ENCODE measurements around the gene LMCD1.

The LMCD1 gene

DNA sequence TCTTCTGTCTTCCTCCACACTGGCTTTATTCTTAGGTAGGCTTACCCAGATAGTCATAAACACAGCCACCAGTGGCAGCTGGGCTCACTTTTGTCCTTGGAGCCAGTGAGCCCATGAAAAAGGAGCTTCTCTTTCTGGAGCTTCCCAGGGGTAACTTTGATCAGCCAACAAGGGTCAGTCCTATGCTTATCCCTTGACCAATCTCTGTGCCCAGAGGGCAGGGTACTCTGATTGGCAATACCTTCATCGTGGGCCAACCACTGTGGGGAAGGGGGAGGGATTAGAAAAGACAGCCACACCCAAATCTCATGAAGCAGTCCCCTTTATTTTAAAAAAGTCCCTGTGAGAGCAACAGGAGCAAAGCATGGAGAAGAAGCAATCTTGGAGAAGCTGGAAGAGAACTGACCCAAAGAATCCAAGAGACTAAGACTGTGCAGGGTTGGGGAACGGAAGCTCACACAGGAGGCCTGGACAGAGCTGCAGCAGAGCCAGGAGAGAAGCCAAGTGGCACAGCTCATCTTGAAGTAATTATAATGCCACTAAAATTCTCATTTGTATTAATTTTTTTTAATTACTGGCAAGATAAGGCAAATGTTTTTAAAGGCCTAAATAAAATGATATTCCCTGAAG is 72.5 kb downstream of the LMCD1 start:
- TF ChIP-seq, protein P1, sequence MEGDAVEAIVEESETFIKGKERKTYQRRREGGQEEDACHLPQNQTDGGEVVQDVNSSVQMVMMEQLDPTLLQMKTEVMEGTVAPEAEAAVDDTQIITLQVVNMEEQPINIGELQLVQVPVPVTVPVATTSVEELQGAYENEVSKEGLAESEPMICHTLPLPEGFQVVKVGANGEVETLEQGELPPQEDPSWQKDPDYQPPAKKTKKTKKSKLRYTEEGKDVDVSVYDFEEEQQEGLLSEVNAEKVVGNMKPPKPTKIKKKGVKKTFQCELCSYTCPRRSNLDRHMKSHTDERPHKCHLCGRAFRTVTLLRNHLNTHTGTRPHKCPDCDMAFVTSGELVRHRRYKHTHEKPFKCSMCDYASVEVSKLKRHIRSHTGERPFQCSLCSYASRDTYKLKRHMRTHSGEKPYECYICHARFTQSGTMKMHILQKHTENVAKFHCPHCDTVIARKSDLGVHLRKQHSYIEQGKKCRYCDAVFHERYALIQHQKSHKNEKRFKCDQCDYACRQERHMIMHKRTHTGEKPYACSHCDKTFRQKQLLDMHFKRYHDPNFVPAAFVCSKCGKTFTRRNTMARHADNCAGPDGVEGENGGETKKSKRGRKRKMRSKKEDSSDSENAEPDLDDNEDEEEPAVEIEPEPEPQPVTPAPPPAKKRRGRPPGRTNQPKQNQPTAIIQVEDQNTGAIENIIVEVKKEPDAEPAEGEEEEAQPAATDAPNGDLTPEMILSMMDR (IDR thresholded peaks at IDR 0.05; ENCODE audit: insufficient read depth, low read length) = no peak
- no peak for TF ChIP-seq POLR2AphosphoS5 (IDR thresholded peaks at IDR 0.05; ENCODE audit: low read depth)
- no peaks in the 10 kb centered on the region for H3K27me3 ChIP-seq (ENCODE audit: insufficient read depth, poor library complexity, severe bottlenecking)
- no peak overlapping the region for H3K27ac ChIP-seq (replicated peaks)
- no peak overlapping the region for H3K4me3 ChIP-seq (replicated peaks; ENCODE audit: insufficient read depth, low read length)
- no peak for DNase-seq (ENCODE audit: low read depth in 1 of 2, low spot score in 1 of 2)

GRCh38 chr3:8574670-8575322 is 73.2 kb downstream of the LMCD1 start:
- DNase-seq (ENCODE audit: low read depth in 1 of 2, low spot score in 1 of 2) = no peak
- no peak for TF ChIP-seq REST (IDR thresholded peaks at IDR 0.05; ENCODE audit: insufficient replicate concordance, low read depth)
- no peak for TF ChIP-seq POLR2AphosphoS5 (IDR thresholded peaks at IDR 0.05; ENCODE audit: low read depth)
- TF ChIP-seq SPI1 (IDR thresholded peaks at IDR 0.05; ENCODE audit: borderline replicate concordance, low read depth) = no peak
- no peak for TF ChIP-seq GABPA (IDR thresholded peaks at IDR 0.05; ENCODE audit: low read depth)
- TF ChIP-seq, protein P1 (IDR thresholded peaks at IDR 0.05; ENCODE audit: insufficient read depth, low read length) = no peak

GRCh38 chr3:8575364-8576104 is 73.9 kb downstream of the LMCD1 start:
- H3K27ac ChIP-seq (replicated peaks) = no peak overlapping the region
- H3K4me3 ChIP-seq (replicated peaks; ENCODE audit: insufficient read depth, low read length) = no peak overlapping the region
- DNase-seq (ENCODE audit: low read depth in 1 of 2, low spot score in 1 of 2) = no peak
- no peaks in the 10 kb centered on the region for H3K27me3 ChIP-seq (ENCODE audit: insufficient read depth, poor library complexity, severe bottlenecking)
- TF ChIP-seq POLR2AphosphoS5 (IDR thresholded peaks at IDR 0.05; ENCODE audit: low read depth) (no peak), REST (IDR thresholded peaks at IDR 0.05; ENCODE audit: insufficient replicate concordance, low read depth) (no peak), GABPA (IDR thresholded peaks at IDR 0.05; ENCODE audit: low read depth) (no peak), SPI1 (IDR thresholded peaks at IDR 0.05; ENCODE audit: borderline replicate concordance, low read depth) (no peak)
- TF ChIP-seq, protein P1 (IDR thresholded peaks at IDR 0.05; ENCODE audit: insufficient read depth, low read length) = no peak

More at GRCh38 chr3:8574670-8575322, 73.2 kb downstream of the LMCD1 start:
- no peak overlapping the region for H3K27ac ChIP-seq (replicated peaks)
- no peaks in the 10 kb centered on the region for H3K27me3 ChIP-seq (ENCODE audit: insufficient read depth, poor library complexity, severe bottlenecking)
- no peak overlapping the region for H3K4me3 ChIP-seq (replicated peaks; ENCODE audit: insufficient read depth, low read length)
